HG03280 (cell line): ENCODE results near the gene NRSN1.
"Not testable (repeated sequence)": the region's sequence is repeated elsewhere in the genome, so short reads cannot be mapped to it uniquely, and the experiment has no call there.

Experiments used
- ATAC-seq: cut with Tn5 transposase; IDR thresholded peaks from one replicate; pipeline ENCODE4 v1.9.1; 2021; ENCODE audit warnings: mild to moderate bottlenecking, moderate library complexity; ENCODE audit not compliant: unreplicated experiment

NRSN1 gene

DNA sequence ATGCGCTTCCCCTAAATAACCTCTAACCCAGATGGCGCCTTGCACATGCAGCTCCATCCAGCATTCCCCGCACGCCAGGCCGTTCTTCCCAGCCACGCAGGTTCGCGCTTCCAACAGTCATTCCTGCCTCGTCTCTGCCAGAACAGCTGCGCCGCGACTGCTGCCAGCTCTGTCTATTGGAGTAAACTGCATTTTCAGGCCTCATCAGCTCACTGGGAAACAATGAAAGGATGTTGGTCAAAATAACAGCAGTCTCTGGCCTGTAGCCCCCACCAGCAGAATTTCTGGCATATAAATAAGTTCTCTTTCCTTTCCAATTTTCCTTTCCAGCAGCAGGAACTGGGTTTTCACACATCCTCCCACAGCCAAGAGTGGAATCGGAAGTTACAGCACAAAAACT, 14.6 kb downstream of the NRSN1 start:
- ATAC-seq, result no peak

DNA sequence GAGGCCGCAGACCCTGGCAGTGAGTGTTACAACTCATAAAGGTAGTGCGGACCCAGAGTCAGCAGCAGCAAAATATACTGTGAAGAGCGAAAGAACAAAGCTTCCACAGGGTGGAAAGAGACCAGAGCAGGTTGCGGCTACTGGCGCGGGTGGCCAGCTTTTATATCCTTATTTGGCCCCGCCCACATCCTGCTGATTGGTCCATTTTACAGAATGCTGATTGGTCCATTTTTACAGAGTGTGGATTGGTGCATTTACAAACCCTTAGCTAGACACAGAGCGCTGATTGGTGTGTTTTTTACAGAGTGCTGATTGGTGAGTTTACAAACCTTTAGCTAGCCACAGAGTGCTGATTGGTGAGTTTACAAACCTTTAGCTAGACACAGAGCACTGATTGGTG, 16.7 kb downstream of the NRSN1 start:
- ATAC-seq, result not testable (repeated sequence)

DNA sequence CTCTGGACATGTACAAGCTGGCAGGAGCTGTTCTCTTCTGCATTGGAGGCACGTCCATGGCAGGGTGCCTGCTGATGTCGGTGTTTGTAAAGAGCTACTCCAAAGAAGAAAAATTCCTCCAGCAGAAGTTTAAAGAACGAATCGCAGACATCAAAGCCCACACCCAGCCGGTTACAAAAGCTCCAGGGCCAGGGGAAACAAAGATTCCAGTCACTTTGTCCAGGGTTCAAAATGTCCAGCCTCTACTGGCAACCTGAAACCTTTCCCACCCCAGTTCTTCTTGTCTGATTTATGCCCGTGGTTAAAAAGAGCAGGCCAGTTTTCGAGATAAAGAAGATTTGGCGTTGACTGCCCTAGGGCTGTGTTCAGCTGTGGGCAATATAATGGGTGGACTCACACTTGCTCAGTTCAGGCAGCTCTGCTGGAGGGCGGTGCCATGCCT, 19.7 kb downstream of the NRSN1 start:
- ATAC-seq, result no peak

DNA sequence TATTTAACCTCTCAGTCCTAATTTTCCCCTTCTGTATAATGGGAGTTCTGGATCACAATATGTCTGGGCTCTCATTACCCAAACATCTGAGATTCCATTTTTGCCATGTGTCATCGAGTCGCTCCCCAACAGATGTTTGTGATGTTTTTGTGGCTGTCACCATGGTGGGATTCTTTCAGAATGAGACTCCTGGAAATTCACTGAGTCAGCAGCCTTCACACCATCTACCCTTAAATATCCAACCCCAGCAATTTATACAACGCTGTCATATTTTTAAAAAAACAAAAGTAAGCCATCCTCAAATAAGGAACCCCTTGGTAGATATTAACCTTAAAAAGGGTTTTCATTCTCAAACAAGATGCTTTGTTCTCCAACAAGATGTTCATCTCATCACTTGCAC, 20.9 kb downstream of the NRSN1 start:
- ATAC-seq, result no peak

DNA sequence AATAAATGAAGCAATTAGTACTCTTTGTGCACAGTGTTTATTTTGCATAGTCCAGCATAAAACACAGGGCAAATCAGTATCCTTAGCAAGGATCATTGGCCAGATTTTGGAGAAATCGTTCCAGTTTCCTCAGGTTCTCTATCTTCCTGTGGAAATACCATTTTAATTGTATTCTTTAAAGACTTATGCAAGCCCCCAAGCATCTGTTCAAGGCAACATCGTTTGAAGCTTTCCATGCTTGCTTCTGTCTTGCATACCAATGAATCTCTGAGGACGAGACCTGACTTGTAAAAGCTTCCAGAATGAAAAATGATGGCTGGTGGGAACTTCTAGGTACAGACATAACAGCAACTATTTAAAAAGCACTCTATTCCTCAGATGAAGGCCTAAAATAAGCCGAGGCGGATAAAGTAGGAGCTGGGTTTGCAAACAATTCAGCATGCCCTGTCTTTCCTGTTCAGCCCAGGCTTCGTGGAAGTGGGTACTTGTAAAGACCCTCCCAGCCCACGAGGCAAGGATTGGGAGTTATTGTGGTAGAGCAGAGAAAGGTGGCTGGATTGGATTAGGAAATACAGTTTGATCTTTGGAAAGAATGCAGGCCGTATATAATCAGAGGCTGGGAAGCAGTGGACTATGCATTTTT, 21.6 kb downstream of the NRSN1 start:
- no peak for ATAC-seq

DNA sequence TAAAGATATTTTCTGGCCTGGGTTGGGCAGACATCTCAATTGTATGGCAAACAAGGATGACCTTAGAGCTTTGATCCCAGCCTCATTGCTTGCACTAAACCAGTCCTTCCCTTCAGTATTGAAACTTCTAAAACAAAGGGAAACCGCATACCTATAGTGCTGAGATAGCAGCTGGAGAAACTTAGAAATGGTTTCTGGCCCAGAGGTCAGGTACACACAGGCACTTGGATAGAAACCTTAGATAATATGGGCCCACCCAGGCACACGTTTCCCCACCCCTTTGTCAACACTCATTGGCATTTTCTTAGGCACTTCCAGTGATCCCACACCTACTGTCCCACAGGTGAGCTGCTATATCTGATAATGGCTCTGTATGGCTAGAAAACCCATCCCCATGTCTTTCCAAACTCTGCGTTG, 22.1 kb downstream of the NRSN1 start:
- ATAC-seq, result no peak

DNA sequence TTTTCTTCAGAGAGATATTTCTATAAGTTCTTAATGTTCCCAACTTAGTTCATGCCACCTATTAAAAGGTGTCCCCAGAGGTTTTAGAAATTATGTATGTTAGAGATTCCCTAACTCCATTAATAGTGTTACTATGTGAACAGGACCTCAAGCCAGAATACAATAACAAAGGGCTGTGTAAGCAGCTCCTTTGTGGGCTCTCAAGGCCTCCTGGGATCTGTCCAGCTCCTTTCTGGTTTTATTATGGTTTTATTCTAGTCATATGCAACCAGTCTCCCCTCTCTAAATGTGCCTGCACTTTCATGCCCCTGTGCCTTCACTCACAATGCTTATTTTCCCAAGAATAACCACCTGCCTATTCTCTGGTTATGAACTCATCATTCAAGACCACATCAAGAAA, 22.7 kb downstream of the NRSN1 start:
- no peak for ATAC-seq

DNA sequence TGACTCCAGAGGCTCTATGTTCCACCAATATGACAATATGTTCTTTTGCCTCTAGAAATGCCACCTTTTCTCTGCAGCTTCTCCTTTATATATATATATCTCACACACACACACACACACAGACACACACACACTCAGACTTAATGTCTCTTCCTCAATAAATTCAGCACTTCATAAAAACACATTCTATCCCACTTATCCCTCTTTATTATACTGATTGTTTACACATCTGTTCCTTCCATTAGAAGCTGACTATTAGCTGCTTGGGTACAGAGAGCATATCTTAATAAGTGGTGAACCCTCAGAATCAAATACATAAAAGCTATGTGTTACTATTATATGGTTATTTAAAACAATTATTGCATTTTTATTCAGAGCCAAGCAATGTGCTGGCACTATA, 23.3 kb downstream of the NRSN1 start:
- no peak for ATAC-seq

DNA sequence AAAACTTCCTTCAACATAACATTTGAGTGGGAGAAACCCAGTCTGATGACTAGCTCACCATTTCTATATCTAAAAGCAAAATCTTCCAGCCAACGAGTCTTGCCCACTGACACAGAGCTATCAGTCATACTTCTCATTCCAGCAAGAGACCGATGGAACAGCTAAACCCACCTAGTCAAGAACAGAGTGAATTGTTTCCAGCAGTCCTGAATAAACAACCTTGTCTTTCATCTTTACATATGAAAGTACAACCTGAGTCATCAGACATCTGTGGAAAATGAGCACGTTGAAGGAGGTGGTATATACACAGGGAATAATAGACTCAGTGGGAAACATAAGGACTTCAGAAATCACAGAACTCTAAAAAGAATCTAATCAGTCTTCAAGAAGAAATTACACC, 23.8 kb downstream of the NRSN1 start:
- ATAC-seq, result no peak

DNA sequence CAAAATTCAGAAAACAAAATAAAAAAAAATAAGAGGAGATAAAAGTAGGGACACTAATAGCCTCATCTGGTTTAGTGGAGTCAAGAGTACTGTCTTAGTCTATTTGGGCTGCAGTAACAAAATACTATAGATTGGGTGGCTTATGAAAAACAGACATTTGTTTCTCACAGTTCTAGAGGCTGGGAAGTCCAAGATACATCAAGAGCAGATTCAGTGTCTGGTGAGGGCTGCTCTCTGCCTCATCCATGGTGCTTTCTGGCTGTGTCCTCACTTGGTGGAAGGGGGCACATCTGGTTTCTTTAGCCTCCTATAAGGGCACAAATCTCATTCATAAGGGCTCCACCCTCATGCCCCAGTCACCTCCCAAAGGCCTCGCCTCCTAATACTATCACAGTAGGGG, 26.0 kb downstream of the NRSN1 start:
- ATAC-seq, result no peak

DNA sequence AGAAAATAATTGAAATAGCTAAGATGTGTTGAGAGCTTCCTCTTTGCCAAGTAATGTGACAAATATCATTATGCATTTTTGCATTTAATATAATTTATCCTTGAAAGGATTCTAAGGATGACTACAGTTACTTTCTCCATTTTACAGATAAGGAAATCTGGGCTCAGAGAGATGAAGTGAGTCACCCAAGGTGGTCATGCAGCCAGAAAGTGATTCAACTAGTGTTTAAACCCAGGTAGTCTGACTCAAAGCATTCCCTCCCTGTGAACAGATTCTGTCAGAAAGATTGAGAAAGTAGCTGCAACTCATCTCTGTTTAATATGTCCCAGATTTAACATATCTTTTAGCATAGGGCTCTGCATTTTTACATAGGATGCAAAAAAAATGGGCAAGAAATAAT, 28.1 kb downstream of the NRSN1 start:
- no peak for ATAC-seq

DNA sequence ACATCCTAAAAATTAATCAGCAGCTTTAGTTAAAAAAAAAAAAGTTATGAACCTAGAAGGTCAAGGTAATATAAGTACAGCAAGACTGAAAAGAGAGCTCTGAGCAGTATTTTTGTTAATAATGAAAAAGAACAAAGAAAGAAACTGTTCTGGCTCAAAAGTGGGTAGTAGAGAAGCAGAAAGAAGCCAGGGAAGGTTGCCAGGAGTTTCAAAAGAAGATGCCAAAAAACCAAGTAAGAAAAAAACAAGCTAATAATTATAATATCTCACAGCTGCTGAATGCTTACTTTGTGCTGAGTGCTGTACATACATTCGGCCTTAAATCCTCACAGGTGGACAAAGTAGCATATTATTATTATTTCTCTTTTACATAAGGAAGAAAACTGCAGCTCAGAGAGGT, 31.9 kb downstream of the NRSN1 start:
- no peak for ATAC-seq

DNA sequence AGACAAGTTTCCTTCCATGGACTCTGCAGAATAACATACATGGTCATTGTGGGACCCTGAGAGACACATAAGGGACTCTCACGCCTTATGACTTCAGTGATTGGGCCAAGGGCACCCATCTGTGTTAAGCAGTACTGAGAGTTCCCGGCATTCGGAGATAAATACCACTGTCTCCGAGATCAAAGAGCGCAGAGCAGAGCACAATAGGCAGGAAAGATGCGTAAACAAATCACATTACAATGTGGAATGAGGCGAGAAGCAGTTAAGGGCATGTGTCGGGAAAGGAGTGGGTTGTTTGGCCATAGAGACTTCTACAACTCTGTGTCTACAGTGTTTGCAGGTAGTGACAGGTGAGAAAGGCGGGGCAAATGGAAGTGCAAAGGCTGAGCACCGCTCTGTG, 57.6 kb downstream of the NRSN1 start:
- no peak for ATAC-seq

DNA sequence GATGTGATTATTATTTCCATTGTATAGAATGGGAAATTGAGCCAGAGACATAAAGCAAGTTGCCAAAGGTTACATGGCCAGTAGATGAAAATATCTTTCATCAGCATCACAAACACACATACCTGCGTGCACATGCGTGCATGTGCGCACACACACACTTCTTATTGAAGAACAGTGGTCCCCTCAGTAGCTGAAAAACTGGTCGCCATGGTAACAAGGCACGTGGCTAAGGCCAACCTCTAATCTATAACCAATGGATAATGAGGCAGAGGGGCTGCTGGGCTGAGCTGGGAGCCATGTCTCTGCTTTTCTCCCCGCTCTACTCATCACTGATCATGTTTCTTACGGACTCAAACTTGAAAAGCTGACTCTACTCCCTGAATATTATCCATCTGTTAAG, 60.3 kb downstream of the NRSN1 start:
- no peak for ATAC-seq

DNA sequence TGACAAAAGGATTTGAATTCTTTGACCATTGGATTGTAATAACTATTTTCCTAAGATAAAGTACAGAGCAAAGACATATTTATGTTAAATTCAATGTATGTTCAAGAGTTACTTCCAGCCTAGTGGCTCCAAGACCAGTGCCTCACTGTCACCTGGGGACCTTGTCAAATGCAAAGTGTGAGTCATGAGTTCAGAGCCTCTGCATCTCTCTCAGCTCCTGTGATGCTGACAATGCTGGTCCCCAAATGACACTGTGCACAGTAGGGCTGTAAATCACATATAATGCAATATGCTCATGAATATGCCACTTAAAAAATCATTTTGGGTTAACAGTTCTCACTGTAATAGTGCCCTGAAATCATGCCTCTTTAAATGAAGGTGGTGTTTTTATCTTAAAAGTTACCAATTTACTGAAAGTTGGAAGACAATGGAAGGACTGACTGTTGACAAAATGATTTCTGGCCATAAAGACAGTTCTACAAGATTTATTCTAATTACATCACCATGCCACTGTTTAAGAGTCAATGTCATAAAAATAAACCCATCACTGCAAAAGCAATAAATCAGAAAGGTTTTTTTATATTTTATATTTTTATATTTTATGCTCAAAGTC, 62.1 kb downstream of the NRSN1 start:
- ATAC-seq, result no peak

DNA sequence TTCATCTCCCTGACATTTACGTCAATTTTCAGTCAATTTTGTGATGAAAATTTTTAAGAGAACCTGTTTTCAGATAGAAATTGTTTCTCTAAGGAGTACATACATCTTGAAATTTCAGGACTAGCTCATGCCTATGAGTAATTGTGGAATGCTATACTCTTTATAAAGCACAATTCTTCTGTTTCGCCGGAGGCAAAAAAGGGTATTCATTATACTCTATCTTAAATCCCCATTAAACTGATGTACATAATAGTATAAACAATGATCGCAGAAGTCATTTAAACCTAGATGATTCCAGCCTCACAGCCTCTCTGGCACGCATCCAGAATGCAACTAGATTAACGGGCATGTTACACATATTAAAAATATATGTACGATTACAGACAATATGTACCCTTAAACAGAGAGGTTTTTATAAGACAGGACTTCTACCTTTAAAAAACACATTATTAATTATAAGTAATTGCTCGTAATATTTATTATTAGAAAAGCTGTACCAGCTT, 62.6 kb downstream of the NRSN1 start:
- ATAC-seq, result no peak

DNA sequence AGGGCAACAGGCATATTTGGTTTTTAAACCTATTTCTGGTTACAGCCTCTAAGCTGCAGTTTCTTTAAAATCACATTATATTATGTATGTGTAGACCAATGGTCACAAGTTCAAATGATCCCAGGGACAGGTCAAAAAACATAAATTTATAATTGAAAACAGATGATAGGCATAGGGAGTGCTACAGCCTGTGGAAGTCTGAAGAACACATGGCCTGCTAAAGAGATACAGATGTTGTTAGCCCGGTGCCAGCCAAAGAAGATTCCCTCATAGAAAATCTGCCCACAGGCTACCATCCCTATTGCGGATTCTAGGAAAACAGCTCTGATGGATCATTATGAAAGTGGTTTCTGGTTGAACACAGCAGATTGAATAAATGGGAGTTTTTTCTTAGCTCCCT, 65.3 kb downstream of the NRSN1 start:
- ATAC-seq, result no peak

DNA sequence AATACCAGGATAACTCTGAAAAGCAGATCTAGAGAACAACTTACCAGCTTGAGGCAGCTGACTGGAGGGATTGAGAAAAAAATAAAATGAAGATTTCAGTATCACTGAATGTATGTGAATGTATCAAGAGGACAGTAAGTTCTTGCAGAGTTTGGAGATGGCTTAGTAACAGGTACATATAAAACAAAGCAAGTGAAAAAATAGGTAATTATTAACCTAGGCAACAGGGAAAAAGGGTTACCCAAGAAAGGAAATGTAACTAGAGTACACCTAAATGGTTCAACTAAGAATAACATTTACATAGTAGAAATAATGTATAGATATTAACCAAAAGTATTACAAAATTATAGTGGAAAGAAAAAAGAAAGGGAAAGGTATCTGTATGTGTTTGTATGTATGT, 67.3 kb downstream of the NRSN1 start:
- ATAC-seq, result no peak

DNA sequence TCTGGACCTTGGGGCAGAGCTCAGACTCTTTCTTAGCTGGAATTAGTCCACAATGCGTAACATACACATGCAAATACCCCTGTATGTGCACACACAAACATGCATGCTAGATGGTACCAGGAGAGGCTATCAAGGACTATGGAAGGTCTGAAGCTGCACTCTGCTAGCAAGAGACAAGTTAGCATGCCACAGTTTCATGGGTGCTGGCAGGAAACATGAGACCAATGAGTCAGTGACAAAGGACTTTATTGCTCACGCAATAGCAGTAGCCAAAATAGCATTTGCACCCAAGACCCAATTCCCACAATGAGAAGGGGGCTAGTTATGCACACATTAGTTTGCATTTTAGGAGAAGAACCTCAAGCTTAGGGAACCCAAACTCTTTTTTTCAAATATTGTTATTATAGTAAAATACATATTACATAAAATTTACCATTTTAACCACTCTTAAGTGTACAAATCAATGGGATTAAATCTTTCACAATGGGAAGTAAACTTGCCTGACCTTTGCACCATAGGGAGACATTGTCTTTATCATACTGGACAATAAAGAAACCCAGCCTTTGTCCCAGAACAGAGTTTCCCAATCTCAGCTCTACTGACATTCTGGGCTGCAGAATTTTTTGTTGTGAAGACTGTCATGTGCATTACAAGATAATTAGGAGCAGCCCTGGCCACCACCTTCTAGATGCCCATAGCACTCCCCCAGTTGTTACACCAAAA, 69.1 kb downstream of the NRSN1 start:
- ATAC-seq, result no peak

DNA sequence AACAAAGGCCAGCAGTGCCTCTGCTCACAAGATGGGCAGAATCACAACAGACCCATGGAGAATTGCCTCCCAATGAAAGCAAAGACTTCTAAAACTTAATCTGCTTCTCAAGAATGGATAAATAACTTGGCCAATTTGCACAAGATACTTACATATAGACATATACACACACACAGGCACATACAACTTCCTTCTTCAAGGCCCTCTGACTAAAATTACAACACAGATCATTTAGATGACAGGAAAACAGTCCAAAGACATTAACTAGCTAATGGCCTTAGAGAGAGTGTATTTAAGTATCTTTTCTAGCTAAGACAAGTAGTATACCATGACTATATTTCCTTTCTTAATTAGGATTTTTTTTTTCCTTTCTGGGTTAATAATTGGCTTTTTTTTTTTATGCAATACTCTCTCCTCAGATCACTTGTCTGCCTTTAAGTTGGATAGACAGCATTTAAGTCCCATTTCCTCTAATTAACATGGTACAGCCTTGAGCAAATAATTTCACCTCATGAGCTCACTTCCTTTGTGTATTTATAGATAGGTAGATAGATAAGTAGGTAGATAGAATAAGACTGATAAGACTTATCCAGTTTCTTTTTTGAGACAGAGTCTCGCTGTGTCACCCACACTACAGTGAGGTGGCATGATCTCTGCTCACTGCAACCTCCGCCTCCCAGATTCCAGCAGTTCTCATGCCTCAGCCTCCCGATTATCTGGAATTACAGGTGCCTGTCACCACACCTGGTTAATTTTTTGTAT, 70.0 kb downstream of the NRSN1 start:
- ATAC-seq, result no peak
